Gastrocnemius medialis (tissue), 4 donors: ENCODE results near the gene TANGO6. TPM values are rescaled to one million over a fixed set of nuclear protein-coding genes. Genes with fewer than 3 reads are reported as not detected.

Experiments
- ATAC-seq, 2 donors: fragments of 150-250 bp; one replicate each; pipeline ENCODE4 v1.9.1; 2016
- DNase-seq, 2 donors: peaks; one replicate each; pipeline ENCODE4 v3.0.0-alpha.2; 2019
- H3K27ac ChIP-seq, 4 donors: fragments of 200-600 bp; sonication (generic); 1 replicate in 1 of 4; 2 replicates in 3 of 4; pipeline ENCODE4 v1.5.1; 2016 to 2018; ENCODE audit warnings: mild to moderate bottlenecking in 2 of 4, moderate library complexity in 1 of 4
- H3K27me3 ChIP-seq, 3 donors: fragments of 200-600 bp; sonication (generic) in 2 of 3; 1 replicate in 1 of 3; 2 replicates in 2 of 3; pipeline versions ENCODE4 v1.5.1 to v1.6.0; 2016 to 2019; ENCODE audit warnings: mild to moderate bottlenecking in 1 of 3, moderate library complexity in 1 of 3
- H3K36me3 ChIP-seq, 2 donors: fragments of 200-600 bp; sonication (generic) in 1 of 2; one replicate each; pipeline ENCODE4 v1.5.1; 2017 to 2018
- H3K4me1 ChIP-seq, 2 donors: fragments of 200-600 bp; sonication (generic) in 1 of 2; one replicate each; pipeline ENCODE4 v1.5.1; 2016 to 2017; ENCODE audit warnings: mild to moderate bottlenecking in 2 of 2
- H3K4me3 ChIP-seq, 4 donors: fragments of 200-600 bp; sonication (generic) in 3 of 4; 1 replicate in 1 of 4; 2 replicates in 3 of 4; pipeline ENCODE4 v1.5.1; 2016 to 2019; ENCODE audit warnings: mild to moderate bottlenecking in 2 of 4
- H3K9me3 ChIP-seq, 3 donors: fragments of 200-600 bp; sonication (generic) in 2 of 3; 1 replicate in 1 of 3; 2 replicates in 2 of 3; pipeline ENCODE4 v1.5.1; 2016 to 2019
- CTCF ChIP-seq, 5 experiments: fragments of 450-650 bp in 3 of 5; fragments of 200-600 bp in 2 of 5; sonication (generic) in 2 of 5; IDR thresholded peaks in 4 of 5; conservative IDR thresholded peaks in 1 of 5; 1 replicate in 4 of 5; 2 replicates in 1 of 5; pipeline ENCODE4 v1.5.1; 2016 to 2019; ENCODE audit warnings: antibody characterized with exemption in 5 of 5, mild to moderate bottlenecking in 3 of 5, moderate library complexity in 3 of 5
- POLR2A ChIP-seq, 2 donors: fragments of 450-650 bp; IDR thresholded peaks; one replicate each; pipeline ENCODE4 v1.6.1; 2017; ENCODE audit warnings: antibody characterized with exemption in 2 of 2, mild to moderate bottlenecking in 2 of 2, moderate library complexity in 2 of 2
- in situ Hi-C, 4 donors: fragments of 200-750 bp; cut with MboI; loops; one replicate each; pipeline versions ENCODE4 v1.15.0 to v1.8.0; 2017; ENCODE audit warnings: low sequenced_read_pairs in 4 of 4
- intact Hi-C: fragments of 100-400 bp; cut with DNase I; formaldehyde crosslinking; loops from one replicate; pipeline ENCODE4 v1.15.1; 2023; ENCODE audit warnings: low total_unique reads
- total RNA-seq, 4 donors: library from RNA; depleted of rRNA; stranded (reverse); fragments of >200 nt; gene quantifications; one replicate each; pipeline versions ENCODE4 v1.1.0 to v1.2.3, GENCODE V29; 2016

The TANGO6 gene
- total RNA-seq, 4 donors from 2014 or later = 13.6 to 20.0 (median 17.8) TPM

- DNase-seq (no peak), ATAC-seq (no peak)
- H3K27me3 ChIP-seq = no peaks in the 10 kb centered on the region
- intact Hi-C loops (no loop called here), in situ Hi-C loops (no loop called here)
- no peak for TF ChIP-seq CTCF (IDR thresholded peaks at IDR 0.05 in 4 of 5, conservative IDR thresholded peaks at IDR 0.05 in 1 of 5)
- TF ChIP-seq POLR2A (IDR thresholded peaks at IDR 0.05) = no peak
- H3K27ac ChIP-seq = no peak overlapping the region
- no peaks in the 10 kb centered on the region for H3K4me1 ChIP-seq
- H3K36me3 ChIP-seq = no peaks in the 10 kb centered on the region
- H3K4me3 ChIP-seq = no peak overlapping the region
- H3K9me3 ChIP-seq = no peaks in the 10 kb centered on the region
These were observed 51.4 kb downstream of the TANGO6 start for GRCh38 chr16:68894714-68895113.

- intact Hi-C loops = no loop called here
- Histone ChIP-seq H3K4me1 (peaks cover 9 to 11% of the 10 kb centered on the region in 2 donors), H3K27me3 (no peaks in the 10 kb centered on the region), H3K36me3 (peaks cover 0 to 4% of the 10 kb centered on the region in 2 donors), H3K27ac (no peak overlapping the region), H3K9me3 (no peaks in the 10 kb centered on the region), H3K4me3 (no peak overlapping the region)
- TF ChIP-seq CTCF (IDR thresholded peaks at IDR 0.05 in 4 of 5, conservative IDR thresholded peaks at IDR 0.05 in 1 of 5) (no peak), POLR2A (IDR thresholded peaks at IDR 0.05) (no peak)
- in situ Hi-C loops = no loop called here
- ATAC-seq (no peak), DNase-seq (no peak)
These were observed 54.7 kb downstream of the TANGO6 start for GRCh38 chr16:68898026-68898425.

GRCh38 chr16:68900009-68900408 lies 56.7 kb downstream of the TANGO6 start:
- Histone ChIP-seq H3K4me3 (no peak overlapping the region), H3K36me3 (peaks cover 0 to 4% of the 10 kb centered on the region in 2 donors), H3K9me3 (no peaks in the 10 kb centered on the region), H3K4me1 (peaks cover 9 to 11% of the 10 kb centered on the region in 2 donors), H3K27me3 (no peaks in the 10 kb centered on the region), H3K27ac (no peak overlapping the region)
- in situ Hi-C loops (loop anchor here (5.0 to 10.0 kb wide), 2 partner anchors 222 to 225 kb away; no protein-coding TSS in a partner anchor), intact Hi-C loops (loop anchor here (5.0 kb wide), 2 partner anchors 207 to 387 kb away; partner anchors contain the start of gene HAS3)
- DNase-seq (no peak), ATAC-seq (no peak)
- TF ChIP-seq CTCF (IDR thresholded peaks at IDR 0.05 in 4 of 5, conservative IDR thresholded peaks at IDR 0.05 in 1 of 5) (no peak), POLR2A (IDR thresholded peaks at IDR 0.05) (no peak)

GRCh38 chr16:68902003-68902968 lies 59.0 kb downstream of the TANGO6 start:
- Histone ChIP-seq H3K9me3 (no peaks in the 10 kb centered on the region), H3K27me3 (no peaks in the 10 kb centered on the region), H3K4me3 (no peak overlapping the region), H3K27ac (peak overlapping the region in 3 of 4 donors; percentile 30 to 35 (median 31)), H3K36me3 (peaks cover 0 to 7% of the 10 kb centered on the region in 2 donors), H3K4me1 (peaks cover 9 to 11% of the 10 kb centered on the region in 2 donors)
- intact Hi-C loops = loop anchor here (2.0 to 5.0 kb wide), 3 partner anchors 205 to 385 kb away; partner anchors contain the start of gene HAS3
- peak; percentile 90 to 92 for ATAC-seq
- peak; percentile 5 to 51 for DNase-seq
- in situ Hi-C loops = loop anchor here (5.0 to 10.0 kb wide), 2 partner anchors 220 to 223 kb away; no protein-coding TSS in a partner anchor
- TF ChIP-seq POLR2A (IDR thresholded peaks at IDR 0.05) (no peak), CTCF (IDR thresholded peaks at IDR 0.05 in 4 of 5, conservative IDR thresholded peaks at IDR 0.05 in 1 of 5) (peak; percentile 48 to 74 (median 71))
